ENCODE data around the gene CALN1. TPM values are rescaled to one million over a fixed set of nuclear protein-coding genes. Genes with fewer than 3 reads are reported as not detected.
"Not testable (repeated sequence)": the region's sequence is repeated elsewhere in the genome, so short reads cannot be mapped to it uniquely, and the experiment has no call there.

Gene CALN1
- polyA plus RNA-seq, 6 donors from 2014 or later: not detected

GRCh38 chr7:72222136-72222535, 190.0 kb downstream of the CALN1 start:
- Mint-ChIP-seq H3K27ac (no peak overlapping the region), H3K4me3 (no peak overlapping the region), H3K27me3 (no peaks in the 10 kb centered on the region), H3K4me1 (no peaks in the 10 kb centered on the region), H3K36me3 (no peaks in the 10 kb centered on the region), H3K9me3 (peaks cover 4 to 18% (median 7%) of the 10 kb centered on the region in 7 donors)
- DNase-seq: no peak
- no peak for ATAC-seq (ENCODE audit: low read depth in 2 of 2)

- ATAC-seq (ENCODE audit: low read depth in 2 of 2) (no peak), DNase-seq (no peak)
- H3K9me3 Mint-ChIP-seq: peaks cover 3 to 14% (median 6%) of the 10 kb centered on the region in 7 donors
- no peaks in the 10 kb centered on the region for H3K4me1 Mint-ChIP-seq
- no peaks in the 10 kb centered on the region for H3K36me3 Mint-ChIP-seq
- no peak overlapping the region for H3K4me3 Mint-ChIP-seq
- peak overlapping the region in 1 of 6 donors; percentile 55 for H3K27ac Mint-ChIP-seq
- H3K27me3 Mint-ChIP-seq: no peaks in the 10 kb centered on the region
These were observed 192.6 kb downstream of the CALN1 start for GRCh38 chr7:72219500-72219899.

- Mint-ChIP-seq H3K27ac (no peak overlapping the region), H3K36me3 (no peaks in the 10 kb centered on the region), H3K27me3 (no peaks in the 10 kb centered on the region), H3K4me3 (no peak overlapping the region), H3K9me3 (peaks cover 0 to 14% (median 4%) of the 10 kb centered on the region in 7 donors), H3K4me1 (no peaks in the 10 kb centered on the region)
- no peak for DNase-seq
- ATAC-seq (ENCODE audit: low read depth in 2 of 2): no peak
These were observed 195.0 kb downstream of the CALN1 start for GRCh38 chr7:72217151-72217550.

GRCh38 chr7:72213769-72214168, 198.4 kb downstream of the CALN1 start:
- no peaks in the 10 kb centered on the region for H3K4me1 Mint-ChIP-seq
- no peaks in the 10 kb centered on the region for H3K36me3 Mint-ChIP-seq
- no peak for ATAC-seq (ENCODE audit: low read depth in 2 of 2)

GRCh38 chr7:72213081-72213480, 199.1 kb downstream of the CALN1 start:
- ATAC-seq (ENCODE audit: low read depth in 2 of 2) (no peak), DNase-seq (no peak)
- H3K4me1 Mint-ChIP-seq: no peaks in the 10 kb centered on the region
- H3K9me3 Mint-ChIP-seq: peaks cover 0 to 6% (median 4%) of the 10 kb centered on the region in 7 donors
- peaks cover 0 to 8% (median 0%) of the 10 kb centered on the region in 3 donors for H3K27me3 Mint-ChIP-seq
- no peaks in the 10 kb centered on the region for H3K36me3 Mint-ChIP-seq
- H3K27ac Mint-ChIP-seq: no peak overlapping the region
- H3K4me3 Mint-ChIP-seq: no peak overlapping the region

More at GRCh38 chr7:72213769-72214168, 198.4 kb downstream of the CALN1 start:
- Mint-ChIP-seq H3K27me3 (peaks cover 0 to 8% (median 0%) of the 10 kb centered on the region in 3 donors), H3K27ac (no peak overlapping the region), H3K4me3 (no peak overlapping the region), H3K9me3 (peaks cover 0 to 10% (median 5%) of the 10 kb centered on the region in 7 donors)
- DNase-seq: no peak

GRCh38 chr7:72211175-72211574, 201.0 kb downstream of the CALN1 start:
- Mint-ChIP-seq H3K4me3 (no peak overlapping the region), H3K27me3 (peaks cover 0 to 8% (median 0%) of the 10 kb centered on the region in 3 donors), H3K36me3 (no peaks in the 10 kb centered on the region), H3K9me3 (peaks cover 0 to 6% (median 4%) of the 10 kb centered on the region in 7 donors), H3K4me1 (no peaks in the 10 kb centered on the region), H3K27ac (no peak overlapping the region)
- DNase-seq: no peak
- ATAC-seq (ENCODE audit: low read depth in 2 of 2): no peak

- H3K27me3 Mint-ChIP-seq; H3K27ac Mint-ChIP-seq; H3K9me3 Mint-ChIP-seq; H3K4me1 Mint-ChIP-seq; H3K36me3 Mint-ChIP-seq; ATAC-seq (ENCODE audit: low read depth in 2 of 2); DNase-seq; H3K4me3 Mint-ChIP-seq: not testable (repeated sequence)
These were observed 203.1 kb downstream of the CALN1 start for GRCh38 chr7:72209006-72209405.

GRCh38 chr7:72196176-72196575, 216.0 kb downstream of the CALN1 start:
- no peaks in the 10 kb centered on the region for H3K36me3 Mint-ChIP-seq
- ATAC-seq (ENCODE audit: low read depth in 2 of 2) (no peak), DNase-seq (no peak)
- H3K27ac Mint-ChIP-seq: no peak overlapping the region
- no peak overlapping the region for H3K4me3 Mint-ChIP-seq
- H3K9me3 Mint-ChIP-seq: peaks cover 0 to 5% (median 1%) of the 10 kb centered on the region in 7 donors
- H3K4me1 Mint-ChIP-seq: no peaks in the 10 kb centered on the region
- H3K27me3 Mint-ChIP-seq: peaks cover 0 to 4% (median 0%) of the 10 kb centered on the region in 3 donors

GRCh38 chr7:72190919-72191318, 221.2 kb downstream of the CALN1 start:
- no peak for ATAC-seq (ENCODE audit: low read depth in 2 of 2)
- Mint-ChIP-seq H3K27me3 (no peaks in the 10 kb centered on the region), H3K27ac (no peak overlapping the region), H3K4me1 (no peaks in the 10 kb centered on the region), H3K9me3 (peaks cover 0 to 9% (median 0%) of the 10 kb centered on the region in 7 donors), H3K4me3 (peak overlapping the region in 1 of 8 donors; percentile 35), H3K36me3 (no peaks in the 10 kb centered on the region)
- no peak for DNase-seq

- Mint-ChIP-seq H3K27ac (no peak overlapping the region), H3K27me3 (no peaks in the 10 kb centered on the region), H3K4me3 (peak overlapping the region in 1 of 8 donors; percentile 66), H3K9me3 (peaks cover 0 to 13% (median 0%) of the 10 kb centered on the region in 7 donors), H3K4me1 (no peaks in the 10 kb centered on the region), H3K36me3 (no peaks in the 10 kb centered on the region)
- DNase-seq: no peak
- ATAC-seq (ENCODE audit: low read depth in 2 of 2): no peak
These were observed 222.0 kb downstream of the CALN1 start for GRCh38 chr7:72190146-72190545.

- Mint-ChIP-seq H3K27me3 (no peaks in the 10 kb centered on the region), H3K9me3 (peaks cover 0 to 13% (median 2%) of the 10 kb centered on the region in 7 donors), H3K36me3 (no peaks in the 10 kb centered on the region), H3K4me1 (no peaks in the 10 kb centered on the region), H3K4me3 (no peak overlapping the region), H3K27ac (no peak overlapping the region)
- DNase-seq (no peak), ATAC-seq (ENCODE audit: low read depth in 2 of 2) (no peak)
These were observed 225.0 kb downstream of the CALN1 start for GRCh38 chr7:72187179-72187578.

GRCh38 chr7:72183835-72184234, 228.3 kb downstream of the CALN1 start:
- Mint-ChIP-seq H3K4me3 (no peak overlapping the region), H3K4me1 (no peaks in the 10 kb centered on the region)

GRCh38 chr7:72182036-72182435, 230.1 kb downstream of the CALN1 start:
- Mint-ChIP-seq H3K4me3 (no peak overlapping the region), H3K9me3 (peaks cover 0 to 8% (median 1%) of the 10 kb centered on the region in 7 donors), H3K36me3 (no peaks in the 10 kb centered on the region), H3K4me1 (no peaks in the 10 kb centered on the region), H3K27ac (no peak overlapping the region), H3K27me3 (no peaks in the 10 kb centered on the region)
- ATAC-seq (ENCODE audit: low read depth in 2 of 2): no peak
- DNase-seq: no peak

More at GRCh38 chr7:72183835-72184234, 228.3 kb downstream of the CALN1 start:
- peak overlapping the region in 1 of 6 donors; percentile 23 for H3K27ac Mint-ChIP-seq
- no peaks in the 10 kb centered on the region for H3K36me3 Mint-ChIP-seq
- DNase-seq (no peak), ATAC-seq (ENCODE audit: low read depth in 2 of 2) (no peak)
- peaks cover 0 to 8% (median 0%) of the 10 kb centered on the region in 7 donors for H3K9me3 Mint-ChIP-seq
- H3K27me3 Mint-ChIP-seq: no peaks in the 10 kb centered on the region

- Mint-ChIP-seq H3K4me3 (no peak overlapping the region), H3K27ac (no peak overlapping the region), H3K4me1 (no peaks in the 10 kb centered on the region), H3K27me3 (no peaks in the 10 kb centered on the region), H3K36me3 (no peaks in the 10 kb centered on the region), H3K9me3 (peaks cover 8 to 27% (median 9%) of the 10 kb centered on the region in 7 donors)
- ATAC-seq (ENCODE audit: low read depth in 2 of 2) (no peak), DNase-seq (no peak)
These were observed 235.3 kb downstream of the CALN1 start for GRCh38 chr7:72176875-72177274.

- ATAC-seq (ENCODE audit: low read depth in 2 of 2) (no peak), DNase-seq (no peak)
- Mint-ChIP-seq H3K27me3 (no peaks in the 10 kb centered on the region), H3K27ac (no peak overlapping the region), H3K4me1 (no peaks in the 10 kb centered on the region), H3K4me3 (no peak overlapping the region), H3K9me3 (peaks cover 0 to 27% (median 9%) of the 10 kb centered on the region in 7 donors), H3K36me3 (no peaks in the 10 kb centered on the region)
These were observed 241.7 kb downstream of the CALN1 start for GRCh38 chr7:72170475-72170874.

All from naive B cell (primary cell).